ENCODE data around the gene GUCY1A1.

GUCY1A1 gene

GRCh38 chr4:155638195-155638965 is 28.3 kb upstream of the GUCY1A1 start:
- Histone ChIP-seq H3K27me3 (ENCODE audit: control insufficient read depth, insufficient read depth, low read length) (no peaks in the 10 kb centered on the region), H2AFZ (no peak overlapping the region), H3K79me2 (no peaks in the 10 kb centered on the region), H3K4me2 (ENCODE audit: low read length) (no peak overlapping the region), H3K9ac (no peak overlapping the region), H3K36me3 (ENCODE audit: control insufficient read depth, insufficient read depth, low read length) (no peaks in the 10 kb centered on the region), H3K4me1 (no peaks in the 10 kb centered on the region), H3K9me3 (ENCODE audit: control insufficient read depth, low read length) (no peaks in the 10 kb centered on the region), H3K27ac (no peak overlapping the region), H3K4me3 (ENCODE audit: low read depth, low read length) (no peak overlapping the region)
- no peak for TF ChIP-seq CTCF (IDR thresholded peaks at IDR 0.05)

GRCh38 chr4:155639704-155640523 is 26.7 kb upstream of the GUCY1A1 start:
- peak overlapping the region; percentile 46 for H3K4me2 ChIP-seq (ENCODE audit: low read length)
- H3K9ac ChIP-seq: no peak overlapping the region
- H3K4me3 ChIP-seq (ENCODE audit: low read depth, low read length): no peak overlapping the region
- H2AFZ ChIP-seq: peak overlapping the region; percentile 45
- H3K27me3 ChIP-seq (ENCODE audit: control insufficient read depth, insufficient read depth, low read length): no peaks in the 10 kb centered on the region
- H3K79me2 ChIP-seq: no peaks in the 10 kb centered on the region
- no peak for TF ChIP-seq CTCF (IDR thresholded peaks at IDR 0.05)
- peak overlapping the region; percentile 45 for H3K27ac ChIP-seq
- H3K4me1 ChIP-seq: no peaks in the 10 kb centered on the region
- H3K36me3 ChIP-seq (ENCODE audit: control insufficient read depth, insufficient read depth, low read length): no peaks in the 10 kb centered on the region
- H3K9me3 ChIP-seq (ENCODE audit: control insufficient read depth, low read length): no peaks in the 10 kb centered on the region

GRCh38 chr4:155640751-155641150 is 25.9 kb upstream of the GUCY1A1 start:
- no peak for TF ChIP-seq CTCF (IDR thresholded peaks at IDR 0.05)
- Histone ChIP-seq H3K9ac (no peak overlapping the region), H3K4me2 (ENCODE audit: low read length) (no peak overlapping the region), H3K4me1 (no peaks in the 10 kb centered on the region), H3K36me3 (ENCODE audit: control insufficient read depth, insufficient read depth, low read length) (no peaks in the 10 kb centered on the region), H3K79me2 (no peaks in the 10 kb centered on the region), H2AFZ (no peak overlapping the region), H3K27ac (no peak overlapping the region), H3K9me3 (ENCODE audit: control insufficient read depth, low read length) (no peaks in the 10 kb centered on the region), H3K4me3 (ENCODE audit: low read depth, low read length) (no peak overlapping the region), H3K27me3 (ENCODE audit: control insufficient read depth, insufficient read depth, low read length) (no peaks in the 10 kb centered on the region)

GRCh38 chr4:155643087-155643486 is 23.6 kb upstream of the GUCY1A1 start:
- Histone ChIP-seq H2AFZ (no peak overlapping the region), H3K27ac (no peak overlapping the region), H3K27me3 (ENCODE audit: control insufficient read depth, insufficient read depth, low read length) (no peaks in the 10 kb centered on the region), H3K36me3 (ENCODE audit: control insufficient read depth, insufficient read depth, low read length) (no peaks in the 10 kb centered on the region), H3K4me2 (ENCODE audit: low read length) (no peak overlapping the region), H3K4me3 (ENCODE audit: low read depth, low read length) (no peak overlapping the region), H3K4me1 (no peaks in the 10 kb centered on the region), H3K79me2 (no peaks in the 10 kb centered on the region), H3K9me3 (ENCODE audit: control insufficient read depth, low read length) (no peaks in the 10 kb centered on the region), H3K9ac (no peak overlapping the region)
- TF ChIP-seq CTCF (IDR thresholded peaks at IDR 0.05): no peak
